K562 (cell line): ENCODE results near the gene TPK1.

Experiments used
- EP300 ChIP-seq: IDR thresholded peaks from 2 replicates; pipeline ENCODE4 v1.6.1; 2012; ENCODE audit warnings: low read length, improper control_type of control experiment
- NCOA2 ChIP-seq, 2 experiments: fragments of 450-650 bp; IDR thresholded peaks; 2 replicates each; pipeline ENCODE4 v1.6.1; 2018; ENCODE audit warnings: mild to moderate bottlenecking in 2 of 2, moderate library complexity in 1 of 2; ENCODE audit not compliant: partially characterized antibody in 2 of 2
- PHF8 ChIP-seq: fragments of 200-600 bp; sonication (generic); IDR thresholded peaks from 2 replicates; pipeline ENCODE4 v1.6.1; 2012; ENCODE audit warnings: mixed run types, mild to moderate bottlenecking, inconsistent platforms, low read length, moderate library complexity, borderline replicate concordance
- RAD21 ChIP-seq, 2 experiments: fragments of 250-450 bp in 1 of 2; fragments of 450-650 bp in 1 of 2; sonication (Bioruptor Pico) in 1 of 2; formaldehyde crosslinking in 1 of 2; IDR thresholded peaks in 1 of 2; conservative IDR thresholded peaks in 1 of 2; 2 replicates each; pipeline versions ENCODE4 v1.4.0 to v1.8.0; 2020 to 2022; ENCODE audit warnings: mild to moderate bottlenecking in 2 of 2, moderate library complexity in 1 of 2
- RBBP5 ChIP-seq: fragments of 200-600 bp; sonication (generic); IDR thresholded peaks from 2 replicates; pipeline ENCODE4 v1.6.1; 2012; ENCODE audit warnings: borderline replicate concordance, mild to moderate bottlenecking, low read length, control low read depth, inconsistent platforms; ENCODE audit not compliant: insufficient read depth, poor library complexity, severe bottlenecking
- TEAD4 ChIP-seq, 2 experiments: sonication (generic) in 1 of 2; formaldehyde crosslinking in 1 of 2; IDR thresholded peaks; 2 replicates each; pipeline versions ENCODE4 v1.6.1 to v1.8.0; 2012 to 2022; ENCODE audit warnings: borderline replicate concordance in 1 of 2, inconsistent platforms in 1 of 2, low read length in 1 of 2, mild to moderate bottlenecking in 1 of 2, missing genetic modification reagents in 1 of 2
- TF ChIP-seq, protein P1 (sequence below): fragments of 250-450 bp; sonication (Bioruptor Pico); IDR thresholded peaks from 2 replicates; pipeline ENCODE4 v1.8.0; 2021; ENCODE audit warnings: mild to moderate bottlenecking, moderate library complexity

- TF ChIP-seq PHF8 (no peak), TEAD4 (IDR thresholded peaks at IDR 0.05; ENCODE audit: low read length) (no peak), TEAD4 (CRISPR knock-in tag; IDR thresholded peaks at IDR 0.05; ENCODE audit: borderline replicate concordance) (no peak), EP300 (no peak), RBBP5 (no peak), NCOA2 (IDR thresholded peaks at IDR 0.05; ENCODE audit: partially characterized antibody in 2 of 2) (no peak), RAD21 (CRISPR knock-in tag; conservative IDR thresholded peaks at IDR 0.05 in 1 of 2, IDR thresholded peaks at IDR 0.05 in 1 of 2) (no peak)
- TF ChIP-seq, protein P1, sequence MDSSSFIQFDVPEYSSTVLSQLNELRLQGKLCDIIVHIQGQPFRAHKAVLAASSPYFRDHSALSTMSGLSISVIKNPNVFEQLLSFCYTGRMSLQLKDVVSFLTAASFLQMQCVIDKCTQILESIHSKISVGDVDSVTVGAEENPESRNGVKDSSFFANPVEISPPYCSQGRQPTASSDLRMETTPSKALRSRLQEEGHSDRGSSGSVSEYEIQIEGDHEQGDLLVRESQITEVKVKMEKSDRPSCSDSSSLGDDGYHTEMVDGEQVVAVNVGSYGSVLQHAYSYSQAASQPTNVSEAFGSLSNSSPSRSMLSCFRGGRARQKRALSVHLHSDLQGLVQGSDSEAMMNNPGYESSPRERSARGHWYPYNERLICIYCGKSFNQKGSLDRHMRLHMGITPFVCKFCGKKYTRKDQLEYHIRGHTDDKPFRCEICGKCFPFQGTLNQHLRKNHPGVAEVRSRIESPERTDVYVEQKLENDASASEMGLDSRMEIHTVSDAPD (CRISPR knock-in tag) = no peak
Measured at GRCh38 chr7:144769352-144769751, 66.5 kb downstream of the TPK1 start.
